Keratinocyte (primary cell): ENCODE measurements around the gene COLGALT1.

Experiments used
- CTCF ChIP-seq, 3 experiments: IDR thresholded peaks in 1 of 3; conservative IDR thresholded peaks in 1 of 3; optimal IDR thresholded peaks in 1 of 3; 2 replicates in 2 of 3; 3 replicates in 1 of 3; pipeline versions ENCODE3 to v1.5.1; 2011; ENCODE audit warnings: low read length in 3 of 3, mild to moderate bottlenecking in 3 of 3, moderate library complexity in 2 of 3, control low read depth in 1 of 3, inconsistent platforms in 1 of 3; ENCODE audit not compliant: insufficient read depth in 2 of 3; ENCODE audit errors: extremely low read depth in 1 of 3
- EZH2 ChIP-seq: IDR thresholded peaks from one replicate; pipeline ENCODE4 v1.6.1; 2012; ENCODE audit warnings: inconsistent platforms, mild to moderate bottlenecking, low read length, moderate library complexity

DNA sequence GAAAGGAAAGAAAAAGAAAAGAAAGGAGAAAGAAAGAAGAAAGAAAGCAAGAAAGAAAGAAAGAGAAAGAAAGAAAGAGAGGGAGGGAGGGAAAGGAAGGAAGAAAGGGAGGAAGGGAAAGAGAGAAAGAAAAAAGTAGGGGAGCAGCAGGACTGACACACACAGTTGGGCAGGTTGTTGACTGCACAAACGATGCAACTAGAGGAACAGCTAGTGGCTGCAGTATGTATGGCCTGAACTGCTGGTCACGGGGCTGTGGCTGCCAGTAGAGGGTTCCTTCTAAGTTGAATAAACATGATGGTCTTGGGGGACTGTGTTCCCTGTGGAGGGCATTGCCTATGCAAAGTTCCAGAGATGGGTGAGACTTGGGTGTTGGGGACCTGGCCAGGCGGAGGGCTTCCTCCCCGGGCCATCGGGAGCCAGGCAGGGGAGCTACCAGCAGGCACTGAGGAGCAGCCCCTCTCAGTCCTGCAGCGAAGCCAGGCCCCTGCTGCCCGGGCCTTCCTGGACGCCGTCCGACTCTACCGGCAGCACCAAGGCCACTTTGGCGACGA lies 16.7 kb upstream of the COLGALT1 start:
- TF ChIP-seq CTCF (optimal IDR thresholded peaks at IDR 0.05 in 1 of 3, IDR thresholded peaks at IDR 0.05 in 1 of 3, conservative IDR thresholded peaks at IDR 0.05 in 1 of 3; ENCODE audit: extremely low read depth in 1 of 3, insufficient read depth in 2 of 3, low read length in 3 of 3) (no peak), EZH2 (no peak)
